Bone marrow (tissue), 2 donors: ENCODE data around the gene HSPB6.
"Not testable (repeated sequence)": the region's sequence is repeated elsewhere in the genome, so short reads cannot be mapped to it uniquely, and the experiment has no call there.

Source experiments
- DNase-seq, 2 donors: peaks; one replicate each; lab custom pipeline; 2025; lab: John Stamatoyannopoulos, UW

HSPB6 gene, protein sequence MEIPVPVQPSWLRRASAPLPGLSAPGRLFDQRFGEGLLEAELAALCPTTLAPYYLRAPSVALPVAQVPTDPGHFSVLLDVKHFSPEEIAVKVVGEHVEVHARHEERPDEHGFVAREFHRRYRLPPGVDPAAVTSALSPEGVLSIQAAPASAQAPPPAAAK

GRCh38 chr19:35756377-35757230 is at the start of gene HSPB6:
Gene HSPB6 (minus strand): TSS chr19:35757029. CDS start chr19:35757008, 21 bp downstream.
- no peak for DNase-seq

DNA sequence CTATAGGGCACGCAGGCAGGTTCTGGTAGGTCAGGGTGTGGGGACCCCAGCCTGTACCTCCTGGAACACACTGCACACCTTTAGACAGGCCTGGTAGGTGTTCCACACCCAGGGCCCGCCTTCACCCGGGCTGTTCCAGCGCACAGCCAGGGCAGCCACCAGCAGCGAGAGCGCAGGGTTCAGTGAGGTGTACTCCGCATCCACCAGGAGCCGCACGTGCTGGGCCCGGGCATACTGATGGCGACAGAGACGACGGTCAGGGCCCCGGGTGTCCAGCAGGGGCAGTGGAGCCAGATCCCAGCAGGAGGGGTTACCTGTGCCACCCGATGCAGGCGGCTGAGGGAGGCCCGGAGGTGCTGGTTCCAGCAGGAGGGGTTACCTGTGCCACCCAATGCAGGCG is 49.8 kb upstream of the HSPB6 start:
- DNase-seq = no peak

- no peak for DNase-seq
These were observed 48.8 kb upstream of the HSPB6 start for GRCh38 chr19:35805526-35806102.

GRCh38 chr19:35801828-35802227 is 45.0 kb upstream of the HSPB6 start:
- no peak for DNase-seq

DNA sequence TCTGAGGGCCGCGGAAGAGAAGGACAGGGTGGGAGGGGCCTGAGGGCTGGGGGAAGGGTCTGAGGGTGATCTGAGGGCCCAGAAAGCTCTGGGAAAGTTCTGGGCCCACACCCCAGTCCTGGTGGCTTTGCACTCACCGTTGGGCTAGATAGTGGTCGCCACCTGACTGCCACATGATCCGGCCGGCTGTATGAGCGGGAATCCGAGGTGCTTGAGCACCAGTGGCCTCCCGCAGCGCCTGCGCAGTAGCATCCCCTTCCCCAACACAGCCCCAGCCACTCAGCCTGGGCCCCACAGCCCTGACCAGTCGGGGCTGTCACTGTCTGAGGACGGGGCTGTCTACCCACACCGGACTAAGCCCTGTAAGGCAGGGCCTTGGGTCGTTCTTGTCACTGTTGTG is 40.8 kb upstream of the HSPB6 start:
- DNase-seq = no peak

DNA sequence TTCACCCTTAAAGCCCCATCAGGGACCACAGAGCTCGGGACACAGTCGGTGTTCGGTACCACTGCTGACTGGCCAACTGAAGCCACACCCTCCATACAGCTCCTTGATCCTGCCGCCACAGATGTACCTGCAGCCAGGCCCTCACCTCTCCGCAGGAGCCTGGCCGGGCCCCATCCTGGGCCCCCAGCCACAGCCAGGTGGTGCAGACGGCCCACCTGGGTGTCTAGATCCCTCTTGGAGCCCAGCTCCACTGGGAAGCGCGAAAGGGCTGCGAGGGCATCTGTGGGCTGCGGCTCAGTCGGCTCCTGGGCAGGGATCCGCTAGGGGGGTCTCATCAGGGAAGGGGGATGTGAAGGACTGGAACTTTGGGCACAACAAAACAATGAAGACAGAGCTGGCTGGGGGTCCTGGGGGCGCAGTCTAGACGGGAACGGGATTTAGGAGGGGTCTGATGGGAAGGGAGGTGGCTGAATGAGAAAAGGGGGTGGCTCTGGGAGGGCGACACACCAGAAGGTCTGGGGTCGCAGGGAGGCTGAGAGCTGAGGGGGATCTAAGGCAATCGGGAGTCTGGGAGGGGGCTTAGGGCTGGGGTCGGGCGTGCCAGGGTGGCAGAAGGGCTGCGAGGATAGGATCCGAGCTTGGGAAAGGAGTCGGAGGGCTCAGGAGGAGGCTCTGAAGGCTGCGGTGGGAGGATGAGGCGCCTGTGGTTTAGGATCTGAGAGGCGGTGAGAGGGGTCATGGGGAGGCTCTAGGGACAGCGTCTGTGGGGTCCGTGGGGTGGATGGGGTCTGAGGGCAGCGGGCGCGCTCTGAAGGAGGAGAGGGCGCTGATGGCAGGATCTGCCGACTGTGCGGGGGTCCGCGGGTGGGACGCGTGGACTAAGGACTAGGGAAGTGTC is 40.1 kb upstream of the HSPB6 start:
- no peak for DNase-seq

GRCh38 chr19:35795564-35795963 is 38.7 kb upstream of the HSPB6 start:
- DNase-seq = not testable (repeated sequence)

DNA sequence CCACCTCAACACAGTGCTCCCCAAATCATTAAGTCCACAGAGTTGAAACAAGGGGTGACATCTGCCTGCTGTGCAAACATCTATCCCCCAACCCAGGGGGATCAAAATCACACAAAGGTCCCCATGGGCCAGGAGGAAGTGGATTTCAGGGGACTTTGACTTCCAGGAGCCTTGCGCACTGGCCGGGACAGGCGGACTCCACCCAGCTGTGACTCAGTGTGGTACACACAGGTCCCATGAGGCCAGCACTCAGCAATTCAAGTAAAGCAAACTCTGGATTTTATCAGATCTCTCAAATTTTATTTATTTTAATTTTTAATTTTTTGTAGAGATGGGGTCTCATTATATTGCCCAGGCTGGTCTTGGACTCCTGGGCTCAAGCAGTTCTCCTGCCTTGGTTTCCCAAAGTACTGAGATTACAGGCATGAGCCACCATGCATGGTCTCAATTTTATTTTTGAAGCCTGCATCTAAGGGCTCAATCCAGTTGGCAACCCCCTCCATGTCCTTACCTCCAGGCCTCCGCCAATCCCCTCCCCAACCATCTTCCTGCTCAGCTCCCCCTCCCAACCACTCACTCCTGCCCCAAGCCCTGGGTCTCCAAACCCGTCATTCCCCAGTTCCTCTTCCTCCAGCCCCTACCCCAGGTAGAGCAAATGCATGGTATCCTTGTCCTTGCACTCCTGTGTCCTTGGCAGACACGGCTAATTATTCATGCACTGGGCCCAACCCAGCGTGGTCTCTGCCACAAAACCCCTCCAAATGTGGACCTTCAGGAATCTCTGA is 36.7 kb upstream of the HSPB6 start:
- DNase-seq = no peak

- no peak for DNase-seq
These were observed 36.1 kb upstream of the HSPB6 start for GRCh38 chr19:35792888-35793287.

- DNase-seq = no peak
These were observed 35.5 kb upstream of the HSPB6 start for GRCh38 chr19:35792312-35792711.

DNA sequence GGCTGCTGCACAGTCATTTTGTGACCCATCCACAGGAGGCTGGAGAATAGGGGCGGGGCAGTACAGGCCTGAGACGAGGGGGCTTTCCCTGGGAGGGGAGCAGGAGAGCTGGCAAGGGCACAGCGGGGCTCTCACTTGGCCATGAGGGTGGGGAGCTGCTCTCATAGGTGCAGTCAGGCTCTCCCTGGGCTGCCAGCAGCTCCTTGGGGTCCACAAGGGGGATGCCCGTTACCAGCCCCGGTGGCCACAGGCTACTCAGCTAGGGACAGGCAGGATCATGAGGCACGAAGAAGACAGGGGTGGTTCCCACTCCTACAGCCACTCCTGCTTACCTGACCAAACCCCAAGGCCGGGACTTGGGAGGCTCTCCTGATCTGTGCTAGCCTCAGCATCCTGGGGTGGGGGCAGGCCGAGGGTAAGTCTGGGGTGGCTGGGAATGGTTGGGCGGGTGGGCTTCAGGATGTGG is 35.0 kb upstream of the HSPB6 start:
- no peak for DNase-seq

- no peak for DNase-seq
These were observed 34.4 kb upstream of the HSPB6 start for GRCh38 chr19:35790981-35791813.

GRCh38 chr19:35789978-35790944 is 33.4 kb upstream of the HSPB6 start:
- no peak for DNase-seq

DNA sequence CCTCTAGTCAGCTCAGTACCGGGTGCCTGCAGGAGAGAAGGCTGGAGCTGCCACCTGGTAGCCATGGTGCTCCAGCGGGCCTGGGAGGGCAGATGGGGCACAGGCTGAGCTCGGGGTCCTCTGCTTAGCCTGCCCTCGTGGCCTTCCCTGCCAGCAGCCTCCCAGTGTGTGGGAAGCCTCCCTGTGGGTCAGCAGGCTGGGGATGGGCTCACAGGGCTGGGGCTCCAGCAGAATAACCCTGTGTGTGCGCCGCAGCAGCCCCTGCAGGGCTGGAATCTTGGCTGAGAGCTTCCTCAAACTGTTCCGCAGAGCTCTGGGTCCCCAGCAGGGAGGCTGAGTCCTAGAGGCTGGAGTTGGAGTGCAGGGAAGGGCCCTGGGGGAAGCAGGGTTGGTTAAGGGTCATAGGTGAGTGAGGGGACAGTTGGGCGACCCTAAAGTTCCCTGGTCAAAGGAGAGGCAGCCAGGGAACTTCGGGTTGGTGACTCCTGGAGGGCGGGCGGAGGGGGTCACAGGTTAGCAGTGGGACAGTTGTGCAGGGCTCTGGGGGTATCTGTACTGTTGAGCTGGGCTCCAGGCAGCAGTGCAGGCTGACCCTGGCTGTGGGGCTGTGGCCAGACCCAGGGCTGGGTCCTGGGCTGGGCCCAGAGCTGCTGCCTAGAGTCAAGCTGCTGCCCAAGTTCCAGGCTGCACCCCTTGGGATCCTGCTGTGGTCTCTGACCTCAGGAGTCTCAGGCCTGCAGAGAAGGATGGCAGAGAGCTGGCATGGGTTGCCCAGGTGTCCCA is 32.6 kb upstream of the HSPB6 start:
- DNase-seq = no peak

GRCh38 chr19:35788205-35788960 is 31.6 kb upstream of the HSPB6 start:
- DNase-seq = no peak

DNA sequence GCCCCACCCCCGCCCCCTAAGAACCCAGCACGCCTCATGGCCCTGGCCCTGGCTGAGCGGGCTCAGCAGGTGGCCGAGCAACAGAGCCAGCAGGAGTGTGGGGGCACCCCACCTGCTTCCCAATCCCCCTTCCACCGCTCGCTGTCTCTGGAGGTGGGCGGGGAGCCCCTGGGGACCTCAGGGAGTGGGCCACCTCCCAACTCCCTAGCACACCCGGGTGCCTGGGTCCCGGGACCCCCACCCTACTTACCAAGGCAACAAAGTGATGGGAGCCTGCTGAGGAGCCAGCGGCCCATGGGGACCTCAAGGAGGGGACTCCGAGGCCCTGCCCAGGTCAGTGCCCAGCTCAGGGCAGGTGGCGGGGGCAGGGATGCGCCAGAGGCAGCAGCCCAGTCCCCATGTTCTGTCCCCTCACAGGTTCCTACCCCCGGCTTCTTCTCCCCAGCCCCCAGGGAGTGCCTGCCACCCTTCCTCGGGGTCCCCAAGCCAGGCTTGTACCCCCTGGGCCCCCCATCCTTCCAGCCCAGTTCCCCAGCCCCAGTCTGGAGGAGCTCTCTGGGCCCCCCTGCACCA is 30.5 kb upstream of the HSPB6 start:
- no peak for DNase-seq
